GM23338 (cell line): Measurements from ENCODE around the gene ERF. TPM values are rescaled to one million over a fixed set of nuclear protein-coding genes. Genes with fewer than 3 reads are reported as not detected.

Experiments
- EZH2phosphoT487 ChIP-seq: fragments of 200-600 bp; sonication (generic); IDR thresholded peaks from one replicate; pipeline ENCODE4 v1.8.1; 2018; ENCODE audit warnings: antibody characterized with exemption; ENCODE audit not compliant: unreplicated experiment
- JUNB ChIP-seq: IDR thresholded peaks from one replicate; pipeline ENCODE4 v1.6.1; 2016; ENCODE audit warnings: antibody characterized with exemption; ENCODE audit not compliant: unreplicated experiment
- POLR2AphosphoS5 ChIP-seq: IDR thresholded peaks from 2 replicates; pipeline ENCODE4 v1.6.1; 2016; ENCODE audit warnings: antibody characterized with exemption, low read depth
- ZNF114 ChIP-seq: fragments of 250-450 bp; sonication (Bioruptor Pico); IDR thresholded peaks from 2 replicates; pipeline ENCODE4 v1.5.0; 2020; ENCODE audit warnings: mild to moderate bottlenecking, moderate library complexity
- ZNF462 ChIP-seq: fragments of 250-450 bp; sonication (Bioruptor Pico); IDR thresholded peaks from 2 replicates; pipeline ENCODE4 v1.5.0; 2020; ENCODE audit warnings: mild to moderate bottlenecking, moderate library complexity
- polyA plus RNA-seq: library from polyadenylated mRNA; unstranded; fragments of >200 nt; fragmentation: Nextera tagmentation; extraction: Ambion mirVana; gene quantifications from 2 replicates; pipeline ENCODE4 v1.2.1, GENCODE V29; 2016
- total RNA-seq: library from RNA; depleted of rRNA; stranded (reverse); fragments of >200 nt; shearing (Covaris generic); gene quantifications from 2 replicates; pipeline ENCODE4 v1.2.3, GENCODE V29; 2014
- TF ChIP-seq, protein P1 (sequence below), 2 experiments: fragments of 200-600 bp in 1 of 2; sonication (generic) in 1 of 2; conservative IDR thresholded peaks; 2 replicates each; pipeline versions ENCODE4 v1.5.1 to v1.6.1; 2016 to 2017; ENCODE audit warnings: antibody characterized with exemption in 2 of 2, low read depth in 2 of 2, mild to moderate bottlenecking in 2 of 2, moderate library complexity in 1 of 2

Gene ERF
- total and polyA plus RNA-seq, 2 experiments from 2014 or later, result 29.4 to 49.4 TPM

- TF ChIP-seq ZNF462 (no peak), POLR2AphosphoS5 (no peak), ZNF114 (CRISPR knock-in tag) (no peak), EZH2phosphoT487 (no peak), JUNB (no peak)
- TF ChIP-seq, protein P1, sequence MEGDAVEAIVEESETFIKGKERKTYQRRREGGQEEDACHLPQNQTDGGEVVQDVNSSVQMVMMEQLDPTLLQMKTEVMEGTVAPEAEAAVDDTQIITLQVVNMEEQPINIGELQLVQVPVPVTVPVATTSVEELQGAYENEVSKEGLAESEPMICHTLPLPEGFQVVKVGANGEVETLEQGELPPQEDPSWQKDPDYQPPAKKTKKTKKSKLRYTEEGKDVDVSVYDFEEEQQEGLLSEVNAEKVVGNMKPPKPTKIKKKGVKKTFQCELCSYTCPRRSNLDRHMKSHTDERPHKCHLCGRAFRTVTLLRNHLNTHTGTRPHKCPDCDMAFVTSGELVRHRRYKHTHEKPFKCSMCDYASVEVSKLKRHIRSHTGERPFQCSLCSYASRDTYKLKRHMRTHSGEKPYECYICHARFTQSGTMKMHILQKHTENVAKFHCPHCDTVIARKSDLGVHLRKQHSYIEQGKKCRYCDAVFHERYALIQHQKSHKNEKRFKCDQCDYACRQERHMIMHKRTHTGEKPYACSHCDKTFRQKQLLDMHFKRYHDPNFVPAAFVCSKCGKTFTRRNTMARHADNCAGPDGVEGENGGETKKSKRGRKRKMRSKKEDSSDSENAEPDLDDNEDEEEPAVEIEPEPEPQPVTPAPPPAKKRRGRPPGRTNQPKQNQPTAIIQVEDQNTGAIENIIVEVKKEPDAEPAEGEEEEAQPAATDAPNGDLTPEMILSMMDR (conservative IDR thresholded peaks at IDR 0.05; ENCODE audit: low read depth in 2 of 2), result no peak
Observed at GRCh38 chr19:42287017-42287826, 32.3 kb upstream of the ERF start (continued).
